Heart right ventricle (tissue), 16 donors: Measurements from ENCODE around the gene CPNE2. TPM values are rescaled to one million over a fixed set of nuclear protein-coding genes. Genes with fewer than 3 reads are reported as not detected.

Source experiments
- ATAC-seq, 8 donors: fragments of 200-7000 bp; cut with Tn5 transposase; one replicate each; pipeline ENCODE4 v1.9.1; 2020; ENCODE audit warnings: mild to moderate bottlenecking in 8 of 8, moderate library complexity in 8 of 8, moderate number of reproducible peaks in 1 of 8
- DNase-seq, 2 donors: peaks; one replicate each; pipeline ENCODE4 v3.0.0-alpha.2; 2020
- H3K27ac ChIP-seq, 10 donors: fragments of 200-600 bp; sonication (generic) in 2 of 10; one replicate each; pipeline versions ENCODE4 v1.5.0 to v1.8.0; 2020 to 2022; ENCODE audit warnings: mild to moderate bottlenecking in 3 of 10
- H3K27me3 ChIP-seq, 7 donors: fragments of 200-600 bp; one replicate each; pipeline ENCODE4 v1.8.0; 2021 to 2022; ENCODE audit warnings: mild to moderate bottlenecking in 2 of 7
- H3K36me3 ChIP-seq, 9 donors: fragments of 200-600 bp; sonication (generic) in 1 of 9; one replicate each; pipeline versions ENCODE4 v1.5.0 to v1.8.0; 2020 to 2022; ENCODE audit warnings: mild to moderate bottlenecking in 2 of 9
- H3K4me1 ChIP-seq, 9 donors: fragments of 200-600 bp; sonication (generic) in 1 of 9; one replicate each; pipeline versions ENCODE4 v1.5.0 to v1.8.0; 2020 to 2022; ENCODE audit warnings: mild to moderate bottlenecking in 4 of 9
- H3K4me3 ChIP-seq, 10 donors: fragments of 200-600 bp; sonication (generic) in 2 of 10; one replicate each; pipeline versions ENCODE4 v1.5.0 to v1.8.0; 2020 to 2022; ENCODE audit warnings: mild to moderate bottlenecking in 7 of 10, moderate library complexity in 2 of 10
- H3K9me3 ChIP-seq, 11 donors: fragments of 200-600 bp in 10 of 11; sonication (generic) in 2 of 11; one replicate each; pipeline versions ENCODE4 v1.5.0 to v1.8.0; 2013 to 2022; ENCODE audit warnings: mild to moderate bottlenecking in 2 of 11, control low read depth in 1 of 11, moderate library complexity in 1 of 11
- WGBS, 2 donors: extraction: QIAGEN DNeasy Blood & Tissue Kit; methylation state at CpG; one replicate each; pipeline ENCODE4 v1.1.7; 2013; ENCODE audit warnings: inconsistent platforms in 1 of 2; 5-methylcytosine and 5-hydroxymethylcytosine counted together
- intact Hi-C, 10 donors: fragments of 100-400 bp; cut with DNase I; formaldehyde crosslinking; loops; one replicate each; pipeline versions ENCODE4 v1.11.1 to v1.14.2; 2022
- polyA plus RNA-seq, 2 donors: library from polyadenylated mRNA; stranded (reverse); fragments of 200-250 nt; gene quantifications; one replicate each; pipeline ENCODE4 v1.2.3, GENCODE V29; 2013
- total RNA-seq, 10 donors: library from RNA; stranded (reverse); fragmentation: NEBNext Ultra II Directional in 3 of 10; extraction: Animal tissue kit (Norgen Biotek cat#: 25700) in 3 of 10; gene quantifications; one replicate each; pipeline versions ENCODE4 v1.2.1 to v1.2.4, GENCODE V29; 2021 to 2023
- TF ChIP-seq, protein P1 (sequence below), 9 donors: fragments of 200-600 bp; sonication (generic) in 2 of 9; IDR thresholded peaks; one replicate each; pipeline versions ENCODE4 v1.5.0 to v1.8.0; 2021 to 2022; ENCODE audit warnings: antibody characterized with exemption in 9 of 9, mild to moderate bottlenecking in 5 of 9, moderate library complexity in 1 of 9
- donor health status: Arrhythmogenic right ventricular cardiomyopathy.
- donor health status: ischemic (EF 13 %, LVEDD 7.1; RV severe dilation, severe dysfunction).
- donor health status: healthy with polysubstance abuse.
- donor health status: DM: no; HTN: yes; CAD: no.
- donor health status: DM: no; HTN: no; CAD: no.
- donor health status: ischemic (EF 25% LVEDD 6.9; RV normal size, moderate dysfunction).
- donor health status: ischemic (EF 25% LVEDD 5.7; RV mildly dilated, moderate dysfunction).
- donor health status: healthy.
- donor health status: DM: yes; HTN: yes; CAD: no.
- donor health status: Ischemic cardiomyopathy.
- donor health status: ischemic (EF 35%, LVEDD 5.7; RV mildly dilated, moderate dysfunction).
- donor health status: nonischemic (EF 11% LVEDD 7.7; RV severe dilation, severe dysfunction).
- donor health status: DM: yes; HTN: yes; CAD: no.
- donor health status: PGD.
- donor health status: ischemic (EF 29% LVEDD 5.4; RV normal size, mild dysfunction).
- donor health status: nonischemic (EF 23%, LVEDD 6.1; RV moderate dilation, normal function).

Gene CPNE2
- total and polyA plus RNA-seq, 12 donors, result 6.5 to 32.1 (median 11.0) TPM

DNA sequence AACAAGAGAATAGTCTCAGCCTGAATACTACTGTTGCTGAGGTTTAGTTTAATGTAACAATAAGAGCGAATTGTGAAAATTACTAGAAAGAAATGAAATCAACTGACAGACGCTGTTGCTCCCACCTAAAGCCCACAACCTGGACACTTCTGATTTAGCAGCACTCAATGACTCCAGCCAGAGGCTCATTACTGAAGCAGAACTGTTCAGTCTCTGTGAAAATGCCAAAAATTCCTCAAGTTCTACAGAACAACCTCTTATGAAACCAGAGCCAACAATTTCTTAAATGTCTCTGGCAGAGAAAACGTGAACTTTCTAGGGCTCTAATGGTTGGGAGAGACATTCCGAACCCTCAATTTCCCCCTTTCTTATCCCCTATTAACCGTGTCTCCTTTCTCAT lies 83.5 kb downstream of the CPNE2 start:
- TF ChIP-seq, protein P1, sequence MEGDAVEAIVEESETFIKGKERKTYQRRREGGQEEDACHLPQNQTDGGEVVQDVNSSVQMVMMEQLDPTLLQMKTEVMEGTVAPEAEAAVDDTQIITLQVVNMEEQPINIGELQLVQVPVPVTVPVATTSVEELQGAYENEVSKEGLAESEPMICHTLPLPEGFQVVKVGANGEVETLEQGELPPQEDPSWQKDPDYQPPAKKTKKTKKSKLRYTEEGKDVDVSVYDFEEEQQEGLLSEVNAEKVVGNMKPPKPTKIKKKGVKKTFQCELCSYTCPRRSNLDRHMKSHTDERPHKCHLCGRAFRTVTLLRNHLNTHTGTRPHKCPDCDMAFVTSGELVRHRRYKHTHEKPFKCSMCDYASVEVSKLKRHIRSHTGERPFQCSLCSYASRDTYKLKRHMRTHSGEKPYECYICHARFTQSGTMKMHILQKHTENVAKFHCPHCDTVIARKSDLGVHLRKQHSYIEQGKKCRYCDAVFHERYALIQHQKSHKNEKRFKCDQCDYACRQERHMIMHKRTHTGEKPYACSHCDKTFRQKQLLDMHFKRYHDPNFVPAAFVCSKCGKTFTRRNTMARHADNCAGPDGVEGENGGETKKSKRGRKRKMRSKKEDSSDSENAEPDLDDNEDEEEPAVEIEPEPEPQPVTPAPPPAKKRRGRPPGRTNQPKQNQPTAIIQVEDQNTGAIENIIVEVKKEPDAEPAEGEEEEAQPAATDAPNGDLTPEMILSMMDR (IDR thresholded peaks at IDR 0.05), result no peak
- H3K27me3 ChIP-seq, result no peaks in the 10 kb centered on the region
- WGBS, 2 donors, result 83 to 88% methylated on average over 5 of the region's 5 CpGs
- peaks cover 0 to 20% (median 5%) of the 10 kb centered on the region in 9 donors for H3K4me1 ChIP-seq
- H3K27ac ChIP-seq, result no peak overlapping the region
- H3K36me3 ChIP-seq, result peaks cover 0 to 60% (median 25%) of the 10 kb centered on the region in 9 donors
- ATAC-seq (no peak), DNase-seq (no peak)
- no peaks in the 10 kb centered on the region for H3K9me3 ChIP-seq
- intact Hi-C loops, result no loop called here
- no peak overlapping the region for H3K4me3 ChIP-seq

DNA sequence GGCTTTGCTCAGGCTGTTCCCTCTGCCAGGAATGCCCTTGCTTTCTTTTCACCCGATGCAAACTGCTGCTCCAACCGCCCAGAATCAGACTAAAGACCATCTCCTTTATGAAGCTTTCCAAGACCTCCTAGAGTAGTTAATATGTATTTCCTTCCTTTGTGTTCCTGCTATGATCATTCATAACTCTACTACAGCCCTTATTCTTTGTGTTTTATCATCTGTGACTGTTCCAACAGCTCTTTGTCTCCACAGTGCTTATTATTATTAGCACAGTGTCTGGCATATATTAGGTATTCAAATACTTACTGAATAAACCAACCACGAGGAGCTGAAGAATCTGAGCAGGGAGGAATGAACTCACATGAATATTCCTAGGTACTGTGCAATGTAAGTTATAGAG lies 85.8 kb downstream of the CPNE2 start:
- Histone ChIP-seq H3K4me3 (no peak overlapping the region), H3K27ac (no peak overlapping the region), H3K4me1 (peaks cover 0 to 23% (median 5%) of the 10 kb centered on the region in 9 donors), H3K27me3 (no peaks in the 10 kb centered on the region), H3K9me3 (no peaks in the 10 kb centered on the region), H3K36me3 (peaks cover 0 to 37% (median 5%) of the 10 kb centered on the region in 9 donors)
- peak in 2 of 8 donors; percentile 33 for ATAC-seq
- intact Hi-C loops, result no loop called here
- TF ChIP-seq, protein P1 (IDR thresholded peaks at IDR 0.05), result no peak
- WGBS, 2 donors, result 47 to 60% methylated on average over 3 of the region's 3 CpGs
- no peak for DNase-seq

DNA sequence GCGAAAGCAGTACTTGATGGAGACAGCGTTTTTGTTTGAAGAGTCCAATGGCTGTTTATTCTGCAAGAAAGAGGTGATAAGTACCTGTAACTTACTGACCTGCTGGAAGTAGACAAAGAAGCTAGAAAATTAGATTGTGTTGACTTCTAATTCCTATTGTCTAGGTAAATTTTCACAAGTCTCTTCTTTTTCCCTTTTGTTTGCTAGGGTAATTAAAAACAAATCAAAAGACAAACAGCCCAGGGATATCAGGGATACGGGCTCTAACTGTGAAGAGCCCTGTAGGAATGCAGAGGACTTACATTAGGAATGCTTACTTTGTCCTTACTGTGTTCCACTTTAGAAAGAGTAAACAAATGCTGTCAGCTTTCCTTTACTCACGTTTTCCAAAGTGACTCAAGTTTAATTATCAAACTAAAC lies 86.4 kb downstream of the CPNE2 start:
- DNase-seq, result no peak
- H3K9me3 ChIP-seq, result no peaks in the 10 kb centered on the region
- H3K27ac ChIP-seq, result no peak overlapping the region
- H3K36me3 ChIP-seq, result peaks cover 0 to 31% (median 0%) of the 10 kb centered on the region in 9 donors
- H3K27me3 ChIP-seq, result no peaks in the 10 kb centered on the region
- H3K4me1 ChIP-seq, result peaks cover 0 to 26% (median 9%) of the 10 kb centered on the region in 9 donors
- intact Hi-C loops, result no loop called here
- 56 to 66% methylated on average over 4 of the region's 4 CpGs for WGBS, 2 donors
- TF ChIP-seq, protein P1 (IDR thresholded peaks at IDR 0.05), result no peak
- no peak for ATAC-seq
- H3K4me3 ChIP-seq, result no peak overlapping the region

DNA sequence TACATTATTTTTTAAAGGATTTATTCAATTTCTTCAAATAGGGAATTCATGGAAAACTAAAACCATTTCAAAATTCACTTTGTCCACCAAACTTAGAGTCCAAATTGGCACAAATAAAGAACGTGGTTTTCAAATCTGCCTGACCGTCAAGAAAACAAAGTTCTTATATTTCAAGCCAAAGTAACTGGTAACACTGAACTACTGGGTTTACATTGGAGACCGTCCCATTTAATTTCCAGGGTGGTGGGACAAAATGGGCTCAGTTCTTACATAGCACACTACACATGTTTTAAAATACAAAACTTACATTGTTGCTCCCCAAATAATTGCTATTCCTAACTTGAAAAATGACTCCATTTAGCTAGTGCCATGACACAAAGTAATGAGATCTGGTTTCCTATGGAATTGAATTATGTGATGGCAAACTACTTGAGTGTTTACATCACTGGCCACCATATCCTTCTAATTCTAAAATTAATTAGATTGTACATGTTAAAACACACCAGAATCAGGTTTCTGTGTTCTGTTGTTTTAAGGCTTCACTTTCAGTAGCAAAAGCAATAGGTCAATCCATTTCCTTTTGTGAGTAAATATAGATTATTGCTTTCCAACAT lies 86.9 kb downstream of the CPNE2 start:
- Histone ChIP-seq H3K4me1 (peaks cover 0 to 29% (median 12%) of the 10 kb centered on the region in 9 donors), H3K36me3 (peaks cover 0 to 27% (median 0%) of the 10 kb centered on the region in 9 donors), H3K27me3 (no peaks in the 10 kb centered on the region), H3K4me3 (no peak overlapping the region), H3K27ac (no peak overlapping the region), H3K9me3 (no peaks in the 10 kb centered on the region)
- ATAC-seq, result no peak
- WGBS, 2 donors, result 75 to 78% methylated on average over 3 of the region's 3 CpGs
- intact Hi-C loops, result no loop called here
- DNase-seq, result no peak
- TF ChIP-seq, protein P1 (IDR thresholded peaks at IDR 0.05), result no peak
